Spleen (tissue), 11 donors: Measurements from ENCODE around the gene IFNA1. TPM values are rescaled to one million over a fixed set of nuclear protein-coding genes. Genes with fewer than 3 reads are reported as not detected.

Experiments used
- DNase-seq: peaks from one replicate; pipeline ENCODE4 v3.0.0-alpha.2; 2020
- H3K27ac ChIP-seq, 8 donors: fragments of 200-600 bp; sonication (generic) in 7 of 8; 1 replicate in 4 of 8; 2 replicates in 4 of 8; pipeline versions ENCODE4 v1.5.0 to v1.8.0; 2016 to 2021; ENCODE audit warnings: inconsistent platforms in 4 of 8, mild to moderate bottlenecking in 4 of 8, moderate library complexity in 1 of 8
- H3K27me3 ChIP-seq, 7 donors: fragments of 200-600 bp; sonication (generic) in 6 of 7; replicated peaks in 1 of 7; 1 replicate in 4 of 7; 2 replicates in 3 of 7; pipeline versions ENCODE4 v1.5.0 to v1.8.0; 2016 to 2021; ENCODE audit warnings: inconsistent platforms in 3 of 7, mild to moderate bottlenecking in 1 of 7
- H3K36me3 ChIP-seq, 6 donors: fragments of 200-600 bp; sonication (generic) in 5 of 6; 1 replicate in 4 of 6; 2 replicates in 2 of 6; pipeline versions ENCODE4 v1.5.0 to v1.8.0; 2016 to 2021; ENCODE audit warnings: inconsistent platforms in 2 of 6
- H3K4me1 ChIP-seq, 6 donors: fragments of 200-600 bp; sonication (generic) in 5 of 6; 1 replicate in 3 of 6; 2 replicates in 3 of 6; pipeline versions ENCODE4 v1.5.0 to v1.8.0; 2016 to 2021; ENCODE audit warnings: inconsistent platforms in 3 of 6
- H3K4me3 ChIP-seq, 8 donors: fragments of 200-600 bp; sonication (generic) in 7 of 8; 1 replicate in 4 of 8; 2 replicates in 4 of 8; pipeline versions ENCODE4 v1.5.0 to v1.8.0; 2016 to 2021; ENCODE audit warnings: inconsistent platforms in 4 of 8, mild to moderate bottlenecking in 4 of 8, moderate library complexity in 2 of 8
- H3K9me3 ChIP-seq, 8 donors: fragments of 200-600 bp; sonication (generic) in 7 of 8; 1 replicate in 4 of 8; 2 replicates in 4 of 8; pipeline versions ENCODE4 v1.5.0 to v1.8.0; 2016 to 2021; ENCODE audit warnings: inconsistent platforms in 4 of 8
- POLR2A ChIP-seq, 3 donors: fragments of 450-650 bp; IDR thresholded peaks; one replicate each; pipeline ENCODE4 v1.5.1; 2017; ENCODE audit warnings: antibody characterized with exemption in 3 of 3, mild to moderate bottlenecking in 1 of 3
- POLR2AphosphoS5 ChIP-seq, 3 donors: sonication (generic); formaldehyde crosslinking; IDR thresholded peaks; one replicate each; pipeline ENCODE4 v1.5.1; 2017; ENCODE audit warnings: antibody characterized with exemption in 3 of 3
- WGBS, 5 donors: extraction: QIAGEN DNeasy Blood & Tissue Kit in 3 of 5; methylation state at CpG; one replicate each; pipeline versions ENCODE4 v1.1.5 to v1.1.7; 2013 to 2018; 5-methylcytosine and 5-hydroxymethylcytosine counted together
- intact Hi-C: fragments of 100-400 bp; cut with DNase I; formaldehyde crosslinking; loops from one replicate; pipeline ENCODE4 v1.15.0; 2023; ENCODE audit warnings: low total_unique reads
- polyA plus RNA-seq, 3 donors: library from polyadenylated mRNA; stranded (reverse); fragments of 200-250 nt; gene quantifications; one replicate each; pipeline ENCODE4 v1.2.1, GENCODE V29; 2013
- total RNA-seq, 7 donors: library from RNA; depleted of rRNA in 3 of 7; stranded (reverse); fragments of >200 nt in 3 of 7; fragmentation: NEBNext Ultra II Directional in 4 of 7; extraction: Animal tissue kit (Norgen Biotek cat#: 25700) in 4 of 7; gene quantifications; one replicate each; pipeline versions ENCODE4 v1.1.0 to v1.2.1, GENCODE V29; 2016 to 2021
- TF ChIP-seq, protein P1 (sequence below), 11 experiments: fragments of 200-600 bp in 7 of 11; fragments of 450-650 bp in 4 of 11; sonication (generic) in 4 of 11; IDR thresholded peaks in 8 of 11; conservative IDR thresholded peaks in 3 of 11; 1 replicate in 7 of 11; 2 replicates in 4 of 11; pipeline versions ENCODE4 v1.4.0 to v1.8.0; 2016 to 2021; ENCODE audit warnings: antibody characterized with exemption in 11 of 11, inconsistent platforms in 4 of 11, mild to moderate bottlenecking in 1 of 11
- donor health status: healthy with polysubstance abuse.
- donor health status: DM: no; HTN: no; CAD: no; lungs with moderate emphysema.
- donor health status: DM: no; HTN: no; CAD: no.
- donor health status: Bipolar disorder and iron deficiency.
- donor health status: healthy.
- donor health status: DM: no; HTN: no; CAD: no.
- donor health status: DM: yes; HTN: yes; CAD: no.

Gene IFNA1
- total and polyA plus RNA-seq, 10 donors, result not detected

DNA sequence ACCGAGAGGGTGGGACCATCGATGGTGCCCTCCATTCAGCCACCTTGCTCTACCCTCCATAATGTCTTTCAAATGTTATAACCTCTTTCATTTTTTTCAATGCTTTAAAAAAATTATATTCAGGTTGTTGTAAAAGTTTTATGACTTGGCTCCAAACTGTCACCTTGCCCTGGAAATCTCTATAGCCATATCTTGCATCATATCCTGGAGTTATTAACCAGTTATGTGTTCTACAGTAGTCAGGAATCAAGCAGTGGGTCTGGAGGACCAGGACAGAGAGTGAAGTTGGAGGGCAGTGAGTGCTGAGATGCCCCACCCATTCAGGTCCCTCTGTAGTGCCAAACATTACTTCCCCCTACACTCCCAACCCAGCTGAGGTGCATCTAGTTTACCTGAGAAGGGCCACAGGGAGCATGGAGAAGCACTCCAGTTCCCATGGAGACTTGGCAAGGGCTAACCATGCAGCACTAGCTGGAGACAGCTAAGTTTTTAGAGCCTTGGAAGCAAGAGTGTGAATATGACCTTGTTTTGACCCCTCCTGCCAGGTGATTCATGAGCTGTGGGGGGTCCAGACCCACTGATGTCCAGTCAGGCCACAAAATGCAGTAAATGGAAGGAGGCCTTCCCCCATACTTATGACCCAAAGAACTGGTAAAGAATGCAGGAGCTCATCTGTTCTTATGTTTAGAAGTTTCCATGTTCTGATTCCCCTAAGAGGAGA lies 25.9 kb upstream of the IFNA1 start:
- no peaks in the 10 kb centered on the region for H3K36me3 ChIP-seq
- H3K27ac ChIP-seq, result no peak overlapping the region
- 93 to 98% (median 94%) methylated on average over 2 of the region's 2 CpGs for WGBS, 5 donors
- DNase-seq, result no peak
- TF ChIP-seq, protein P1, sequence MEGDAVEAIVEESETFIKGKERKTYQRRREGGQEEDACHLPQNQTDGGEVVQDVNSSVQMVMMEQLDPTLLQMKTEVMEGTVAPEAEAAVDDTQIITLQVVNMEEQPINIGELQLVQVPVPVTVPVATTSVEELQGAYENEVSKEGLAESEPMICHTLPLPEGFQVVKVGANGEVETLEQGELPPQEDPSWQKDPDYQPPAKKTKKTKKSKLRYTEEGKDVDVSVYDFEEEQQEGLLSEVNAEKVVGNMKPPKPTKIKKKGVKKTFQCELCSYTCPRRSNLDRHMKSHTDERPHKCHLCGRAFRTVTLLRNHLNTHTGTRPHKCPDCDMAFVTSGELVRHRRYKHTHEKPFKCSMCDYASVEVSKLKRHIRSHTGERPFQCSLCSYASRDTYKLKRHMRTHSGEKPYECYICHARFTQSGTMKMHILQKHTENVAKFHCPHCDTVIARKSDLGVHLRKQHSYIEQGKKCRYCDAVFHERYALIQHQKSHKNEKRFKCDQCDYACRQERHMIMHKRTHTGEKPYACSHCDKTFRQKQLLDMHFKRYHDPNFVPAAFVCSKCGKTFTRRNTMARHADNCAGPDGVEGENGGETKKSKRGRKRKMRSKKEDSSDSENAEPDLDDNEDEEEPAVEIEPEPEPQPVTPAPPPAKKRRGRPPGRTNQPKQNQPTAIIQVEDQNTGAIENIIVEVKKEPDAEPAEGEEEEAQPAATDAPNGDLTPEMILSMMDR (IDR thresholded peaks at IDR 0.05 in 8 of 11, conservative IDR thresholded peaks at IDR 0.05 in 3 of 11), result no peak
- no peak for TF ChIP-seq POLR2A (IDR thresholded peaks at IDR 0.05)
- H3K27me3 ChIP-seq, result peaks cover 0 to 6% (median 0%) of the 10 kb centered on the region in 7 donors
- H3K4me1 ChIP-seq, result peaks cover 0 to 26% (median 15%) of the 10 kb centered on the region in 6 donors
- no peak overlapping the region for H3K4me3 ChIP-seq
- no peaks in the 10 kb centered on the region for H3K9me3 ChIP-seq
- intact Hi-C loops, result no loop called here

DNA sequence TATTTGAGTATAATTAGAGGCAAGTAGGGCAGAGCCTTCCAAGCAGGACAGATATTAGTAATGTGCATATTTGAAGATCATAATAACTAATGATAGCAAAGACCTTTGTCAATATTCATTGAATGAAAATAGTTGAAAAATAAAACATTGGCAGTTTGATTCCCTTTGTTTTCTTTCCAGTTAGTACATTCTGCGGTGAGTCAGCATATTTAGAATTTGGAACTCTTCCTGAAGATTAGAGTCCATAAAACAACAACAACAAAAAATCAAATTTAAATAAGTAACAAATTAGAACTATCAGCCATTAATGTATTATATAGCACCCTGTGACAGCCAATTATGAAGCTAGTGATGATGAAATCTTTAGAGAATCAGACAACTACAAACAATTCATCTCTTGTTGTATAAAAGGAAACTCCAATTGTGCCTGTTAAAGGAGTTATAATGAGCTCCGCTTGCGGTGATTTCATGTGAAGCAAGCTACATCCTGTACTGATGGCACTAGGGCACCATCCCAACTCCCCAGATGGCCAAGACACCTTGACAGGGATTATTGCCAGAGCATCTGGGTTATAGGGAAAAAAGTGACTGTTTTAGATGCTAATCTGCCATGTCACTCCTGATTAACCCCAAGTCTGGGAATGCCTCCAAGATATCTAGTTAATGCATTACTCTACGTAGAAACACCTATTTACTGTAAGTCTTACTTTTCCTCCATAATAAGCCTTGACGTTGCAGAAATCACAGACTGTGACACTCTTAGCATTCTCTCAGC lies 24.6 kb upstream of the IFNA1 start:
- H3K36me3 ChIP-seq, result no peaks in the 10 kb centered on the region
- H3K27ac ChIP-seq, result no peak overlapping the region
- H3K9me3 ChIP-seq, result no peaks in the 10 kb centered on the region
- no peak overlapping the region for H3K4me3 ChIP-seq
- DNase-seq, result no peak
- peaks cover 0 to 6% (median 0%) of the 10 kb centered on the region in 7 donors for H3K27me3 ChIP-seq
- peaks cover 0 to 26% (median 15%) of the 10 kb centered on the region in 6 donors for H3K4me1 ChIP-seq
- intact Hi-C loops, result no loop called here
- TF ChIP-seq POLR2A (IDR thresholded peaks at IDR 0.05) (no peak), POLR2AphosphoS5 (IDR thresholded peaks at IDR 0.05) (no peak)
- TF ChIP-seq, protein P1 (IDR thresholded peaks at IDR 0.05 in 8 of 11, conservative IDR thresholded peaks at IDR 0.05 in 3 of 11), result no peak
- WGBS, 5 donors, result 86 to 92% (median 88%) methylated on average over 5 of the region's 5 CpGs

DNA sequence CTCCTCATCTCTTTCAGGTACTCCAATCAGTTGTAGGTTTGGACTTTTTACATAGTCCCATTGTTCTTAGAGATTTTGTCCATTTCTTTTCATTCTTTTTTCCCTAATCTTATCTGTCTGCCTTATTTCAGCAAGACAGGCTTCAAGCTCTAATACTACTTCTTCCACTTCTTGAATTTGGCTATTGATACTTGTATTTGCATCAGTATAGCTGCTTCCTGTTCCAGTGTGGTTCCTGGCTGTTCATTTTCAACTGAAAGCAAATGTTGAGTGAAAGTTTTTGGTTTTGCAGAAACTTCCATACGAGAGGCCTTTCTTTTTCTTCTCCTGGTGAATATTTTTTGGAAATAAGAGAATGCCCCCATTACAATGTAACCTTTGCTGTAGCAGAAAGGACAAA lies 12.0 kb upstream of the IFNA1 start:
- no peak for DNase-seq
- H3K4me3 ChIP-seq, result no peak overlapping the region
- no peaks in the 10 kb centered on the region for H3K9me3 ChIP-seq
- TF ChIP-seq, protein P1 (IDR thresholded peaks at IDR 0.05 in 8 of 11, conservative IDR thresholded peaks at IDR 0.05 in 3 of 11), result no peak
- TF ChIP-seq POLR2A (IDR thresholded peaks at IDR 0.05), result no peak
- no peak for TF ChIP-seq POLR2AphosphoS5 (IDR thresholded peaks at IDR 0.05)
- no peaks in the 10 kb centered on the region for H3K36me3 ChIP-seq
- intact Hi-C loops, result no loop called here
- peaks cover 0 to 39% (median 6%) of the 10 kb centered on the region in 7 donors for H3K27me3 ChIP-seq
- H3K27ac ChIP-seq, result no peak overlapping the region
- H3K4me1 ChIP-seq, result peaks cover 3 to 30% (median 12%) of the 10 kb centered on the region in 6 donors
- WGBS, 5 donors, result 48 to 81% (median 60%) methylated on average over 1 of the region's 1 CpG

DNA sequence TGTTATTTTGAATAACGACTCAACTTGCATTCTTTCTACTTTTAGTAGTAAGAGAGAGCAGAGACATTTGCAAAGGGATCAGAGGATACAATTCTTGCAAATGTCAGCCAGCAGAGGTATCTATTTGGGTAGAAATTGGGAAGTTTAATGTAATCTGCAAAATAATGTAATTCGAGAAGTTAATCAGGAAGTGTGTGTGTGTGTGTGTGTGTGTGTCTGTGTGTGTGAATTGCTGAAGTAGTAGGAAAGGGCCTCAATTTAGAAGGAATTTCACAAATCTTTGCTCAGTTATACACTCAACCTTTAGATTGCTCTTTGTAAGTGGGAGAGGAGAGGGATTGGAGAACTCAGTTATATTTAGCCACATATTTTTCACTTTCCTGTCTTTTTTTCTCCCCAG lies 11.0 kb upstream of the IFNA1 start:
- Histone ChIP-seq H3K4me1 (peaks cover 3 to 30% (median 13%) of the 10 kb centered on the region in 6 donors), H3K36me3 (no peaks in the 10 kb centered on the region), H3K4me3 (no peak overlapping the region), H3K27ac (no peak overlapping the region), H3K27me3 (peaks cover 0 to 39% (median 6%) of the 10 kb centered on the region in 7 donors), H3K9me3 (no peaks in the 10 kb centered on the region)
- intact Hi-C loops, result no loop called here
- TF ChIP-seq, protein P1 (IDR thresholded peaks at IDR 0.05 in 8 of 11, conservative IDR thresholded peaks at IDR 0.05 in 3 of 11), result no peak
- TF ChIP-seq POLR2A (IDR thresholded peaks at IDR 0.05), result no peak
- no peak for TF ChIP-seq POLR2AphosphoS5 (IDR thresholded peaks at IDR 0.05)
- 39 to 58% (median 51%) methylated on average over 2 of the region's 2 CpGs for WGBS, 5 donors
- DNase-seq, result no peak
